HCT116 (cell line): ENCODE data around the gene SYTL5. TPM values are rescaled to one million over a fixed set of nuclear protein-coding genes. Genes with fewer than 3 reads are reported as not detected.

Experiments used
- ATAC-seq: fragments of 200-7000 bp; cut with Tn5 transposase; 2 replicates; pipeline ENCODE4 v1.9.1; 2020; ENCODE audit warnings: mild to moderate bottlenecking, moderate library complexity
- BruUV-seq: library from RNA; stranded (reverse); fragments of 400-500 nt; replicated peaks from 2 replicates; lab custom pipeline; 2021; lab: Mats Ljungman, UMichigan
- CTCF ChIA-PET: fragments of 300-600 bp; sonication (Branson Sonifier 250); formaldehyde crosslinking; loops from one replicate; lab custom pipeline; 2021; ENCODE audit warnings: antibody characterized with exemption; lab: Charles Lee
- POLR2A ChIA-PET: fragments of 300-600, 350-600 bp; sonication (Branson Sonifier 250); formaldehyde crosslinking; loops from one replicate; lab custom pipeline; 2021; ENCODE audit warnings: antibody characterized with exemption; lab: Charles Lee
- RAD21 ChIA-PET, 2 experiments: fragments of 300-600 bp; sonication (Branson Sonifier 250); formaldehyde crosslinking; loops; one replicate each; lab custom pipeline; 2023; ENCODE audit warnings: low total read pairs in 2 of 2; ENCODE audit not compliant: uncharacterized antibody in 2 of 2, unreplicated experiment in 2 of 2, low non-redundant PET in 1 of 2; lab: Charles Lee
- DNase-seq: peaks from one replicate; pipeline ENCODE4 v3.0.0-alpha.2; 2010; ENCODE audit warnings: low read depth, low spot score
- H2AFZ ChIP-seq: fragments of 200-600 bp; shearing (Covaris generic), sonication (generic); 2 replicates; pipeline ENCODE4 v1.6.1; 2017; ENCODE audit warnings: low read depth, mixed run types, mixed read lengths, antibody characterized with exemption, low read length; ENCODE audit not compliant: poor library complexity, severe bottlenecking
- H3K27ac ChIP-seq: 2 replicates; pipeline ENCODE4 v1.5.1; 2012; ENCODE audit warnings: low read depth, low read length
- H3K27me3 ChIP-seq: fragments of 200-600 bp; sonication (generic); 2 replicates; pipeline ENCODE4 v1.6.1; 2016; ENCODE audit warnings: mixed run types, low read length, mixed read lengths; ENCODE audit not compliant: insufficient read depth
- H3K36me3 ChIP-seq, 2 experiments: fragments of 200-500 bp in 1 of 2; fragments of 200-600 bp in 1 of 2; sonication (Bioruptor generic) in 1 of 2; sonication (generic) in 1 of 2; 2 replicates each; pipeline versions ENCODE4 v1.5.1 to v1.6.1; 2014 to 2016; ENCODE audit warnings: low read length in 2 of 2, inconsistent platforms in 1 of 2, mixed read lengths in 1 of 2, mixed run types in 1 of 2; ENCODE audit not compliant: insufficient read depth in 2 of 2, control insufficient read depth in 1 of 2
- H3K4me1 ChIP-seq, 2 experiments: fragments of 200-600 bp in 1 of 2; sonication (generic) in 1 of 2; 2 replicates each; pipeline versions ENCODE4 v1.5.1 to v1.6.1; 2012 to 2017; ENCODE audit warnings: low read length in 2 of 2, inconsistent platforms in 1 of 2, mild to moderate bottlenecking in 1 of 2, mixed read lengths in 1 of 2, mixed run types in 1 of 2, moderate library complexity in 1 of 2; ENCODE audit not compliant: insufficient read depth in 2 of 2, control insufficient read depth in 1 of 2
- H3K4me2 ChIP-seq: fragments of 200-600 bp; sonication (generic); 2 replicates; pipeline ENCODE4 v1.6.1; 2017; ENCODE audit warnings: mixed run types, low read length, mixed read lengths
- H3K4me3 ChIP-seq, 2 experiments: fragments of 200-600 bp in 1 of 2; sonication (generic) in 1 of 2; replicated peaks in 1 of 2; 2 replicates each; pipeline ENCODE4 v1.5.1; 2011 to 2016; ENCODE audit warnings: low read length in 2 of 2, control low read depth in 1 of 2, low read depth in 1 of 2, mild to moderate bottlenecking in 1 of 2, mixed read lengths in 1 of 2, mixed run types in 1 of 2
- H3K79me2 ChIP-seq: fragments of 200-600 bp; sonication (generic); 2 replicates; pipeline ENCODE4 v1.6.1; 2017; ENCODE audit warnings: mild to moderate bottlenecking, mixed run types, low read length, moderate library complexity, mixed read lengths; ENCODE audit not compliant: insufficient read depth
- H3K9ac ChIP-seq: fragments of 200-600 bp; sonication (generic); 2 replicates; pipeline ENCODE4 v1.6.1; 2016; ENCODE audit warnings: low read length, mixed read lengths
- H3K9me2 ChIP-seq: fragments of 200-600 bp; sonication (generic), shearing (Covaris generic); 2 replicates; pipeline ENCODE4 v1.6.1; 2017; ENCODE audit warnings: mixed run types, mild to moderate bottlenecking, moderate library complexity; ENCODE audit not compliant: insufficient read depth
- H3K9me3 ChIP-seq, 2 experiments: fragments of 200-500 bp in 1 of 2; fragments of 200-600 bp in 1 of 2; sonication (Bioruptor generic) in 1 of 2; sonication (generic) in 1 of 2; 2 replicates each; pipeline ENCODE4 v1.6.1; 2014 to 2017; ENCODE audit warnings: low read length in 2 of 2, mixed read lengths in 2 of 2, inconsistent platforms in 1 of 2, low read depth in 1 of 2, mild to moderate bottlenecking in 1 of 2, mixed run types in 1 of 2, moderate library complexity in 1 of 2; ENCODE audit not compliant: control insufficient read depth in 1 of 2, insufficient read depth in 1 of 2
- H4K20me1 ChIP-seq: fragments of 200-600 bp; sonication (generic), shearing (Covaris generic); 2 replicates; pipeline ENCODE4 v1.6.1; 2017; ENCODE audit warnings: mixed run types, mild to moderate bottlenecking, moderate library complexity; ENCODE audit not compliant: insufficient read depth
- CEBPB ChIP-seq: IDR thresholded peaks from 2 replicates; pipeline ENCODE4 v1.6.1; 2012; ENCODE audit warnings: low read depth
- EZH2phosphoT487 ChIP-seq: fragments of 200-600 bp; IDR thresholded peaks from 2 replicates; pipeline ENCODE4 v1.6.1; 2018; ENCODE audit warnings: antibody characterized with exemption, borderline replicate concordance
- POLR2A ChIP-seq: IDR thresholded peaks from 2 replicates; pipeline ENCODE4 v1.7.0; 2011; ENCODE audit warnings: borderline replicate concordance; ENCODE audit not compliant: insufficient read depth, insufficient read length; ENCODE audit errors: extremely low read depth
- RAD21 ChIP-seq: IDR thresholded peaks from 2 replicates; pipeline ENCODE4 v1.6.1; 2012; ENCODE audit warnings: low read depth, mild to moderate bottlenecking
- SP1 ChIP-seq: IDR thresholded peaks from 2 replicates; pipeline ENCODE4 v1.6.1; 2012; ENCODE audit warnings: low read depth
- SRF ChIP-seq: IDR thresholded peaks from 2 replicates; pipeline ENCODE4 v1.6.1; 2012; ENCODE audit warnings: low read depth
- TCF7L2 ChIP-seq: IDR thresholded peaks from 2 replicates; pipeline ENCODE4 v1.7.0; 2011; ENCODE audit warnings: borderline replicate concordance, inconsistent platforms; ENCODE audit not compliant: insufficient read depth, insufficient read length; ENCODE audit errors: extremely low read depth
- YY1 ChIP-seq: IDR thresholded peaks from 2 replicates; pipeline ENCODE4 v1.6.1; 2011; ENCODE audit warnings: low read length, low read depth, moderate library complexity, mild to moderate bottlenecking; ENCODE audit not compliant: insufficient replicate concordance; ENCODE audit errors: extremely low read depth
- ZNF274 ChIP-seq: fragments of 200-500 bp; sonication (Bioruptor generic); IDR thresholded peaks from 2 replicates; pipeline ENCODE4 v1.6.1; 2014; ENCODE audit warnings: mild to moderate bottlenecking, low read depth, low read length, inconsistent platforms
- intact Hi-C: fragments of 100-400 bp; cut with micrococcal nuclease; formaldehyde crosslinking; loops from 2 replicates; pipeline ENCODE4 v1.10.0; 2022
- total RNA-seq: library from RNA; stranded (reverse); gene quantifications from one replicate; pipeline ENCODE4 v1.2.1, GENCODE V29; 2021; ENCODE audit not compliant: unreplicated experiment
- TF ChIP-seq, protein P1 (sequence below): IDR thresholded peaks from 2 replicates; pipeline ENCODE4 v1.6.1; 2012; ENCODE audit warnings: low read depth
- TF ChIP-seq, protein P2 (sequence below): IDR thresholded peaks from 2 replicates; pipeline ENCODE4 v1.6.1; 2011; ENCODE audit warnings: mild to moderate bottlenecking, low read length, moderate library complexity; ENCODE audit not compliant: insufficient replicate concordance; ENCODE audit errors: extremely low read depth
- TF ChIP-seq, protein P3 (sequence below): IDR thresholded peaks from 2 replicates; pipeline ENCODE4 v1.6.1; 2012
- TF ChIP-seq, protein P4 (sequence below): IDR thresholded peaks from 2 replicates; pipeline ENCODE4 v1.6.1; 2012
- TF ChIP-seq, protein P5 (sequence below), 3 experiments: fragments of 200-600 bp in 1 of 3; sonication (generic) in 1 of 3; IDR thresholded peaks in 2 of 3; conservative IDR thresholded peaks in 1 of 3; 2 replicates each; pipeline ENCODE4 v1.5.1; 2012 to 2017; ENCODE audit warnings: low read depth in 2 of 3, low read length in 2 of 3, antibody characterized with exemption in 1 of 3, borderline replicate concordance in 1 of 3, control low read depth in 1 of 3, mild to moderate bottlenecking in 1 of 3, mixed read lengths in 1 of 3, mixed run types in 1 of 3, moderate library complexity in 1 of 3; ENCODE audit not compliant: insufficient read depth in 1 of 3

Gene SYTL5
- total RNA-seq, 1 experiment from 2014 or later = 0.20 TPM

DNA sequence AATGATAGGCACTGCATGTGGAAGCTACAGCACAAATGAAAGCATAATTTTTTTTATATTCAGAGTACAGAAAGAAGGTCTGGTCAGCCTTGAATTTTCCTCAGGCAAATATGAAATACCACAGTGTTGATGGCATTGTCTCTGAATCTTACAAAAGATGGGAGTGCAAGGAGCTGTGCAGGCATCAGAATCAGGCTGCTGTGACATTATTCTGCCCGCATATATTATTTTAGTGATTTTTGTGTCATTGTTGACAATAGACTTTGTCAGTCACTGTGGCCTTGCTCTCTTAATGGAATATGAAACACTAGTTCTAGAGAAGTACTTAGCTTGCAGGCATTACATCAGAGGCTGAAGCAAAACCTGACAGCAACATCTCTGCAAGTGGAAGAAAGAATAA lies 42.5 kb downstream of the SYTL5 start (continued):
- TF ChIP-seq, protein P1, sequence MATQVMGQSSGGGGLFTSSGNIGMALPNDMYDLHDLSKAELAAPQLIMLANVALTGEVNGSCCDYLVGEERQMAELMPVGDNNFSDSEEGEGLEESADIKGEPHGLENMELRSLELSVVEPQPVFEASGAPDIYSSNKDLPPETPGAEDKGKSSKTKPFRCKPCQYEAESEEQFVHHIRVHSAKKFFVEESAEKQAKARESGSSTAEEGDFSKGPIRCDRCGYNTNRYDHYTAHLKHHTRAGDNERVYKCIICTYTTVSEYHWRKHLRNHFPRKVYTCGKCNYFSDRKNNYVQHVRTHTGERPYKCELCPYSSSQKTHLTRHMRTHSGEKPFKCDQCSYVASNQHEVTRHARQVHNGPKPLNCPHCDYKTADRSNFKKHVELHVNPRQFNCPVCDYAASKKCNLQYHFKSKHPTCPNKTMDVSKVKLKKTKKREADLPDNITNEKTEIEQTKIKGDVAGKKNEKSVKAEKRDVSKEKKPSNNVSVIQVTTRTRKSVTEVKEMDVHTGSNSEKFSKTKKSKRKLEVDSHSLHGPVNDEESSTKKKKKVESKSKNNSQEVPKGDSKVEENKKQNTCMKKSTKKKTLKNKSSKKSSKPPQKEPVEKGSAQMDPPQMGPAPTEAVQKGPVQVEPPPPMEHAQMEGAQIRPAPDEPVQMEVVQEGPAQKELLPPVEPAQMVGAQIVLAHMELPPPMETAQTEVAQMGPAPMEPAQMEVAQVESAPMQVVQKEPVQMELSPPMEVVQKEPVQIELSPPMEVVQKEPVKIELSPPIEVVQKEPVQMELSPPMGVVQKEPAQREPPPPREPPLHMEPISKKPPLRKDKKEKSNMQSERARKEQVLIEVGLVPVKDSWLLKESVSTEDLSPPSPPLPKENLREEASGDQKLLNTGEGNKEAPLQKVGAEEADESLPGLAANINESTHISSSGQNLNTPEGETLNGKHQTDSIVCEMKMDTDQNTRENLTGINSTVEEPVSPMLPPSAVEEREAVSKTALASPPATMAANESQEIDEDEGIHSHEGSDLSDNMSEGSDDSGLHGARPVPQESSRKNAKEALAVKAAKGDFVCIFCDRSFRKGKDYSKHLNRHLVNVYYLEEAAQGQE = no peak
- TF ChIP-seq, protein P2, sequence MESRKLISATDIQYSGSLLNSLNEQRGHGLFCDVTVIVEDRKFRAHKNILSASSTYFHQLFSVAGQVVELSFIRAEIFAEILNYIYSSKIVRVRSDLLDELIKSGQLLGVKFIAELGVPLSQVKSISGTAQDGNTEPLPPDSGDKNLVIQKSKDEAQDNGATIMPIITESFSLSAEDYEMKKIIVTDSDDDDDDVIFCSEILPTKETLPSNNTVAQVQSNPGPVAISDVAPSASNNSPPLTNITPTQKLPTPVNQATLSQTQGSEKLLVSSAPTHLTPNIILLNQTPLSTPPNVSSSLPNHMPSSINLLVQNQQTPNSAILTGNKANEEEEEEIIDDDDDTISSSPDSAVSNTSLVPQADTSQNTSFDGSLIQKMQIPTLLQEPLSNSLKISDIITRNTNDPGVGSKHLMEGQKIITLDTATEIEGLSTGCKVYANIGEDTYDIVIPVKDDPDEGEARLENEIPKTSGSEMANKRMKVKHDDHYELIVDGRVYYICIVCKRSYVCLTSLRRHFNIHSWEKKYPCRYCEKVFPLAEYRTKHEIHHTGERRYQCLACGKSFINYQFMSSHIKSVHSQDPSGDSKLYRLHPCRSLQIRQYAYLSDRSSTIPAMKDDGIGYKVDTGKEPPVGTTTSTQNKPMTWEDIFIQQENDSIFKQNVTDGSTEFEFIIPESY = no peak
- TF ChIP-seq SP1 = no peak
- no peak for TF ChIP-seq TCF7L2
- no peak for TF ChIP-seq YY1
- TF ChIP-seq, protein P3, sequence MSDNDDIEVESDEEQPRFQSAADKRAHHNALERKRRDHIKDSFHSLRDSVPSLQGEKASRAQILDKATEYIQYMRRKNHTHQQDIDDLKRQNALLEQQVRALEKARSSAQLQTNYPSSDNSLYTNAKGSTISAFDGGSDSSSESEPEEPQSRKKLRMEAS = no peak
- TF ChIP-seq RAD21 = no peak

DNA sequence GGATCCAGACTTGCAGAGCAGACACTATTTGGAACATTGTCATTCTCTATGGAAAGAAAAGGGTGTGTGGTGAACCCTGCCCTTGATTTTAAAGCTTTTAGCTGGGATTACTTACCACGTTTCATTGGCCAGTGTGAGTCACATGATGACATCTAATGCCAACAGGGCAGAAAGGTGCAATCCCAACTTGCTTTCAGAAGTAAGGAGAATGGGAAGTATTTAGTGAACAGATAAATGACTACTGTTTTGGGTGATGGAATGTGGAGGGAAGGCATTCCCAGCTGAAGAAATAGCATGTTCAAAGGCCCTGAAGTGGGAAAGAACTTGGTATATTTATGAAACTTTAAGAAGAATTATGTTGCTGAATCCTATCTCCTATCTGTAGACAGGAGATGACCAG lies 44.5 kb downstream of the SYTL5 start:
- Histone ChIP-seq H3K27ac (no peak overlapping the region), H3K79me2 (no peaks in the 10 kb centered on the region), H2AFZ (no peak overlapping the region), H3K4me2 (no peak overlapping the region), H3K36me3 (no peaks in the 10 kb centered on the region), H3K9me3 (no peaks in the 10 kb centered on the region), H3K9ac (no peak overlapping the region), H3K4me1 (peaks cover 0 to 12% of the 10 kb centered on the region in 2 experiments; a peak in 2 of 4 replicates), H3K4me3 (no peak overlapping the region), H3K9me2 (no peaks in the 10 kb centered on the region), H4K20me1 (no peaks in the 10 kb centered on the region), H3K27me3 (no peaks in the 10 kb centered on the region)
- intact Hi-C loops = no loop called here
- CTCF ChIA-PET = no interaction called here
- no TSS peak for BruUV-seq
- RAD21 ChIA-PET = no interaction called here
- ATAC-seq (no peak), DNase-seq (no peak)
- TF ChIP-seq EZH2phosphoT487 (no peak), YY1 (no peak), TCF7L2 (no peak), POLR2A (no peak), RAD21 (no peak), CEBPB (no peak), ZNF274 (no peak), SRF (no peak)
- TF ChIP-seq, protein P4, sequence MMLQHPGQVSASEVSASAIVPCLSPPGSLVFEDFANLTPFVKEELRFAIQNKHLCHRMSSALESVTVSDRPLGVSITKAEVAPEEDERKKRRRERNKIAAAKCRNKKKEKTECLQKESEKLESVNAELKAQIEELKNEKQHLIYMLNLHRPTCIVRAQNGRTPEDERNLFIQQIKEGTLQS = no peak
- TF ChIP-seq, protein P5, sequence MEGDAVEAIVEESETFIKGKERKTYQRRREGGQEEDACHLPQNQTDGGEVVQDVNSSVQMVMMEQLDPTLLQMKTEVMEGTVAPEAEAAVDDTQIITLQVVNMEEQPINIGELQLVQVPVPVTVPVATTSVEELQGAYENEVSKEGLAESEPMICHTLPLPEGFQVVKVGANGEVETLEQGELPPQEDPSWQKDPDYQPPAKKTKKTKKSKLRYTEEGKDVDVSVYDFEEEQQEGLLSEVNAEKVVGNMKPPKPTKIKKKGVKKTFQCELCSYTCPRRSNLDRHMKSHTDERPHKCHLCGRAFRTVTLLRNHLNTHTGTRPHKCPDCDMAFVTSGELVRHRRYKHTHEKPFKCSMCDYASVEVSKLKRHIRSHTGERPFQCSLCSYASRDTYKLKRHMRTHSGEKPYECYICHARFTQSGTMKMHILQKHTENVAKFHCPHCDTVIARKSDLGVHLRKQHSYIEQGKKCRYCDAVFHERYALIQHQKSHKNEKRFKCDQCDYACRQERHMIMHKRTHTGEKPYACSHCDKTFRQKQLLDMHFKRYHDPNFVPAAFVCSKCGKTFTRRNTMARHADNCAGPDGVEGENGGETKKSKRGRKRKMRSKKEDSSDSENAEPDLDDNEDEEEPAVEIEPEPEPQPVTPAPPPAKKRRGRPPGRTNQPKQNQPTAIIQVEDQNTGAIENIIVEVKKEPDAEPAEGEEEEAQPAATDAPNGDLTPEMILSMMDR (IDR thresholded peaks at IDR 0.05 in 2 of 3, conservative IDR thresholded peaks at IDR 0.05 in 1 of 3; ENCODE audit: borderline replicate concordance in 1 of 3, insufficient read depth in 1 of 3, low read depth in 2 of 3, low read length in 2 of 3) = no peak
- POLR2A ChIA-PET = no interaction called here
